GM21360 (cell line): Measurements from ENCODE around the gene RAD54L.
"Not testable (repeated sequence)": the region's sequence is repeated elsewhere in the genome, so short reads cannot be mapped to it uniquely, and the experiment has no call there.

Experiments
- ATAC-seq: cut with Tn5 transposase; IDR thresholded peaks from one replicate; pipeline ENCODE4 v1.9.1; 2021; ENCODE audit warnings: mild to moderate bottlenecking, moderate library complexity; ENCODE audit not compliant: unreplicated experiment

RAD54L gene

GRCh38 chr1:46247436-46248121 lies at the start of gene RAD54L:
RAD54L (plus strand) TSS chr1:46247763; CDS start chr1:46248406, 643 bp downstream.
- peak; percentile 91 for ATAC-seq

GRCh38 chr1:46197964-46198811 lies 49.4 kb upstream of the RAD54L start, which contains the start of gene POMGNT1:
POMGNT1 (minus strand) TSS chr1:46198434; CDS start chr1:46197821, 613 bp downstream.
- peak; percentile 79 for ATAC-seq

- ATAC-seq, result no peak
Observed at GRCh38 chr1:46199233-46199749, 48.3 kb upstream of the RAD54L start.

- ATAC-seq, result no peak
Observed at GRCh38 chr1:46203738-46204405, 43.7 kb upstream of the RAD54L start.

GRCh38 chr1:46204406-46204742 lies 43.2 kb upstream of the RAD54L start:
- no peak for ATAC-seq

- ATAC-seq, result no peak
Observed at GRCh38 chr1:46205141-46205540, 42.4 kb upstream of the RAD54L start.

GRCh38 chr1:46205791-46206190 lies 41.8 kb upstream of the RAD54L start:
- ATAC-seq, result no peak

GRCh38 chr1:46206399-46206798 lies 41.2 kb upstream of the RAD54L start:
- ATAC-seq, result no peak

- no peak for ATAC-seq
Observed at GRCh38 chr1:46210561-46210960, 37.0 kb upstream of the RAD54L start.

- no peak for ATAC-seq
Observed at GRCh38 chr1:46211051-46211450, 36.5 kb upstream of the RAD54L start.

- no peak for ATAC-seq
Observed at GRCh38 chr1:46215504-46215903, 32.1 kb upstream of the RAD54L start.

- no peak for ATAC-seq
Observed at GRCh38 chr1:46218443-46218842, 29.1 kb upstream of the RAD54L start.

- no peak for ATAC-seq
Observed at GRCh38 chr1:46219551-46220520, 27.7 kb upstream of the RAD54L start.

GRCh38 chr1:46220808-46221207 lies 26.8 kb upstream of the RAD54L start:
- no peak for ATAC-seq

GRCh38 chr1:46221749-46222148 lies 25.8 kb upstream of the RAD54L start:
- ATAC-seq, result no peak

GRCh38 chr1:46223055-46223454 lies 24.5 kb upstream of the RAD54L start:
- not testable (repeated sequence) for ATAC-seq

- ATAC-seq, result peak; percentile 48
Observed at GRCh38 chr1:46223472-46223943, 24.1 kb upstream of the RAD54L start.

- ATAC-seq, result no peak
Observed at GRCh38 chr1:46224966-46225365, 22.6 kb upstream of the RAD54L start.

GRCh38 chr1:46231231-46231630 lies 16.3 kb upstream of the RAD54L start:
- not testable (repeated sequence) for ATAC-seq

GRCh38 chr1:46236882-46237281 lies 10.7 kb upstream of the RAD54L start:
- ATAC-seq, result no peak
